DMS79 (cell line): ENCODE measurements around the gene DAB1.
"Not testable (repeated sequence)": the region's sequence is repeated elsewhere in the genome, so short reads cannot be mapped to it uniquely, and the experiment has no call there.

Experiments used
- DNase-seq: peaks from one replicate; lab custom pipeline; 2025; lab: John Stamatoyannopoulos, UW

DAB1 gene

GRCh38 chr1:57272150-57272549 is 151.7 kb downstream of the DAB1 start:
- no peak for DNase-seq

GRCh38 chr1:57270927-57271698 is 152.7 kb downstream of the DAB1 start:
- DNase-seq = no peak

- no peak for DNase-seq
Measured at GRCh38 chr1:57269630-57270225, 154.1 kb downstream of the DAB1 start.

GRCh38 chr1:57265104-57265503 is 158.8 kb downstream of the DAB1 start:
- DNase-seq = no peak

- DNase-seq = no peak
Measured at GRCh38 chr1:57262472-57262871, 161.4 kb downstream of the DAB1 start.

- DNase-seq = no peak
Measured at GRCh38 chr1:57258557-57259325, 165.1 kb downstream of the DAB1 start.

- DNase-seq = no peak
Measured at GRCh38 chr1:57255945-57256344, 167.9 kb downstream of the DAB1 start.

GRCh38 chr1:57254022-57254421 is 169.8 kb downstream of the DAB1 start:
- no peak for DNase-seq

GRCh38 chr1:57252597-57253294 is 171.1 kb downstream of the DAB1 start:
- no peak for DNase-seq

GRCh38 chr1:57250021-57250420 is 173.8 kb downstream of the DAB1 start:
- no peak for DNase-seq

- no peak for DNase-seq
Measured at GRCh38 chr1:57249511-57249910, 174.3 kb downstream of the DAB1 start.

GRCh38 chr1:57248830-57249229 is 175.0 kb downstream of the DAB1 start:
- DNase-seq = no peak

GRCh38 chr1:57238233-57238781 is 185.6 kb downstream of the DAB1 start:
- no peak for DNase-seq

- DNase-seq = no peak
Measured at GRCh38 chr1:57235730-57236510, 187.9 kb downstream of the DAB1 start.

- no peak for DNase-seq
Measured at GRCh38 chr1:57234459-57234858, 189.4 kb downstream of the DAB1 start.

- no peak for DNase-seq
Measured at GRCh38 chr1:57232500-57232899, 191.4 kb downstream of the DAB1 start.

- DNase-seq = no peak
Measured at GRCh38 chr1:57229998-57230397, 193.9 kb downstream of the DAB1 start.

- no peak for DNase-seq
Measured at GRCh38 chr1:57229076-57229475, 194.8 kb downstream of the DAB1 start.

- no peak for DNase-seq
Measured at GRCh38 chr1:57222801-57223200, 201.1 kb downstream of the DAB1 start.

GRCh38 chr1:57222307-57222706 is 201.6 kb downstream of the DAB1 start:
- DNase-seq = no peak

GRCh38 chr1:57220905-57221304 is 203.0 kb downstream of the DAB1 start:
- not testable (repeated sequence) for DNase-seq
